Measurements from ENCODE around the gene RTN3. TPM values are rescaled to one million over a fixed set of nuclear protein-coding genes. Genes with fewer than 3 reads are reported as not detected.
A peak's percentile ranks its signal among the peaks of the same experiment; 100 is the strongest.

RTN3 gene
- total RNA-seq, 2 experiments from 2014 or later = 34.0 to 69.3 TPM

GRCh38 chr11:63765688-63766241 lies 84.5 kb downstream of the RTN3 start:
- CTCF ChIA-PET (ENCODE audit: unreplicated experiment) = no interaction called here
- TF ChIP-seq CTCF (conservative IDR thresholded peaks at IDR 0.05; ENCODE audit: low read length) (no peak), EZH2phosphoT487 (IDR thresholded peaks at IDR 0.05; ENCODE audit: borderline replicate concordance, low read depth, low read length) (no peak)
- Histone ChIP-seq H3K4me2 (ENCODE audit: low read length) (no peak overlapping the region), H3K4me1 (ENCODE audit: insufficient read depth, low read length, poor library complexity, severe bottlenecking) (peaks cover 20% of the 10 kb centered on the region), H3K27ac (ENCODE audit: low read depth, low read length, poor library complexity, severe bottlenecking) (no peak overlapping the region), H4K20me1 (ENCODE audit: insufficient read depth, low read length) (peaks cover 12% of the 10 kb centered on the region; the same call in 1 of the 2 replicates), H3K9me3 (ENCODE audit: low read length) (no peaks in the 10 kb centered on the region), H2AFZ (ENCODE audit: low read length) (no peak overlapping the region), H3K9me2 (ENCODE audit: insufficient read depth, low read length) (no peaks in the 10 kb centered on the region), H3K4me3 (ENCODE audit: low read depth, low read length, poor library complexity, severe bottlenecking) (no peak overlapping the region), H3K79me2 (ENCODE audit: insufficient read depth, low read depth, low read length) (0 out of 2 replicates have a peak, but pooled peaks cover 6% of the 10 kb centered on the region), H3K36me3 (ENCODE audit: insufficient read depth, low read length) (peaks cover 13% of the 10 kb centered on the region; the same call in 1 of the 2 replicates)
- no TSS peak for BruUV-seq (replicated peaks)
- no peak for DNase-seq (ENCODE audit: low spot score)
- intact Hi-C loops (cut with micrococcal nuclease; ENCODE audit: unreplicated experiment) = loop anchor here (5.0 kb wide), 3 partner anchors 47 to 382 kb away; partner anchors contain the start of genes MARK2 and SPINDOC
- POLR2A ChIA-PET = interaction anchor here (0.6 to 1.5 kb wide), 2 partner anchors 9 to 122 kb away, joined by 3 to 4 read pairs; no protein-coding TSS in a partner anchor

DNA sequence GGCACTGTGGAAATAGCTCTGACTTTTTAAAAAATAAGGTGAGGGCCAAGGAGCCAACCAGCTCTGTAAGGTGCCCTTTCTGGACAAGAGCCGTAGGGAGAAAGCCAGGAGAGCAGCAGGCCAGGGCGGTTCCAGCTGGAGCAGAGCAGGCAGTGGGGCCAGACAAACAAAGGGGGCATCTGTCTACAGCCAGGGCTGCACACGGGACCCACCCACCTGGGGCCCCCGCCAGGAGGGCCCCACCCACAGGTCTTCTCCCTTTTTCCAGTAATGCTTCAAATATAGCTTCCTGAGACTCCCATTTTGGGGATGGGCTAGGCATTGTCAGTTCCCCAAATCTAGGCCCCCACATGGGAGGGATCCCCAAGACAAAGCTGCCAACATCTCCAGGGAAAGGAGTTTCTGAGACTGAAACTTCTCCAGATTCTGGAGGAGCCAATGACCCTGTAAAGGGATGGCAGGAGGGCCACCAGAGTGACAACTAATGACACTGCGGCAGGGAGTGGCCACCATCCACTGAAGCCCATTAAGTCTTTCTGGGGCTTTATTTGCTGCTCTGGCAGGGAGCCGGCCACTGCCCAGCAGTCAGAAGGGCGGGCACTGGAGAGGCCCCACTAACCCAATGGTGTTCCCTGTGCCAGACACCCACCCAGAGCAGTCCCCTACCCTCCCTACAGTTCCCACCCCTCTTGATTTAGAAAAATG lies 85.4 kb downstream of the RTN3 start:
- no TSS peak for BruUV-seq (replicated peaks)
- no peaks in the 10 kb centered on the region for H3K9me3 ChIP-seq (ENCODE audit: low read length)
- POLR2A ChIA-PET = interaction anchor here (1.5 kb wide), 1 partner anchor 10 kb away, joined by 3 read pairs; no protein-coding TSS in a partner anchor
- peaks cover 4% of the 10 kb centered on the region; the same call in 1 of the 2 replicates for H3K36me3 ChIP-seq (ENCODE audit: insufficient read depth, low read length)
- no peak for DNase-seq (ENCODE audit: low spot score)
- intact Hi-C loops (cut with micrococcal nuclease; ENCODE audit: unreplicated experiment) = loop anchor here (5.0 kb wide), 3 partner anchors 46 to 381 kb away; partner anchors contain the start of genes MARK2 and SPINDOC
- CTCF ChIA-PET (ENCODE audit: unreplicated experiment) = no interaction called here
- H3K27ac ChIP-seq (ENCODE audit: low read depth, low read length, poor library complexity, severe bottlenecking) = no peak overlapping the region
- no peaks in the 10 kb centered on the region for H3K9me2 ChIP-seq (ENCODE audit: insufficient read depth, low read length)
- H3K4me2 ChIP-seq (ENCODE audit: low read length) = peak overlapping the region; percentile 100
- TF ChIP-seq CTCF (conservative IDR thresholded peaks at IDR 0.05; ENCODE audit: low read length) = no peak
- H2AFZ ChIP-seq (ENCODE audit: low read length) = no peak overlapping the region
- peaks cover 20% of the 10 kb centered on the region for H3K4me1 ChIP-seq (ENCODE audit: insufficient read depth, low read length, poor library complexity, severe bottlenecking)
- peak overlapping the region; percentile 91 for H3K4me3 ChIP-seq (ENCODE audit: low read depth, low read length, poor library complexity, severe bottlenecking)
- H4K20me1 ChIP-seq (ENCODE audit: insufficient read depth, low read length) = peaks cover 12% of the 10 kb centered on the region; the same call in 1 of the 2 replicates
- 0 out of 2 replicates have a peak, but pooled peaks cover 6% of the 10 kb centered on the region for H3K79me2 ChIP-seq (ENCODE audit: insufficient read depth, low read depth, low read length)

DNA sequence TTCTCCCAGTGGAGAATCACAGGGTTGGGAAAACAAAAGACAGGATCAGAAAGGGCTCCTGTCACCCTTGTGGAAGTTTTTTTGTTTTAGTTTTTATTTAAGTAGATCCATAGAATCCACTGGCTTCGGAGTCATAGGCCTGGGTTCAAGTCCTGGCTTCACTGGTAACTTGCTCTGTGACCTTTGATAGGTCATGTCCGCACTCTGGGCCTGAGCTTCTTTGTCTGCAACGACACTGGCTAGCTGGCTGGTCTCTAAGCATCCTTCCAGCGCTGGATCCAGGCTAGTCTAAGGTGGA lies 85.9 kb downstream of the RTN3 start:
- Histone ChIP-seq H3K4me1 (ENCODE audit: insufficient read depth, low read length, poor library complexity, severe bottlenecking) (peaks cover 20% of the 10 kb centered on the region), H3K36me3 (ENCODE audit: insufficient read depth, low read length) (no peaks in the 10 kb centered on the region; the same call in 1 of the 2 replicates), H3K4me3 (ENCODE audit: low read depth, low read length, poor library complexity, severe bottlenecking) (peak overlapping the region; percentile 91), H3K9me3 (ENCODE audit: low read length) (no peaks in the 10 kb centered on the region), H3K9me2 (ENCODE audit: insufficient read depth, low read length) (no peaks in the 10 kb centered on the region), H3K79me2 (ENCODE audit: insufficient read depth, low read depth, low read length) (0 out of 2 replicates have a peak, but pooled peaks cover 6% of the 10 kb centered on the region), H3K4me2 (ENCODE audit: low read length) (peak overlapping the region; percentile 100), H4K20me1 (ENCODE audit: insufficient read depth, low read length) (peaks cover 12% of the 10 kb centered on the region; the same call in 1 of the 2 replicates), H2AFZ (ENCODE audit: low read length) (no peak overlapping the region), H3K27ac (ENCODE audit: low read depth, low read length, poor library complexity, severe bottlenecking) (no peak overlapping the region)
- intact Hi-C loops (cut with micrococcal nuclease; ENCODE audit: unreplicated experiment) = loop anchor here (5.0 kb wide), 3 partner anchors 45 to 380 kb away; partner anchors contain the start of genes MARK2 and SPINDOC
- ChIA-PET POLR2A (no interaction called here), CTCF (ENCODE audit: unreplicated experiment) (no interaction called here)
- no peak for DNase-seq (ENCODE audit: low spot score)
- TF ChIP-seq CTCF (conservative IDR thresholded peaks at IDR 0.05; ENCODE audit: low read length) (no peak), EZH2phosphoT487 (IDR thresholded peaks at IDR 0.05; ENCODE audit: borderline replicate concordance, low read depth, low read length) (no peak)
- no TSS peak for BruUV-seq (replicated peaks)

All from OCI-LY7 (cell line).